Neutrophil (primary cell): ENCODE measurements around the gene FAM110A.

ENCODE experiments used
- H3K27ac ChIP-seq: fragments of 200-600 bp; sonication (generic); 2 replicates; pipeline ENCODE4 v1.5.1; 2016; ENCODE audit warnings: mild to moderate bottlenecking, moderate library complexity
- H3K27me3 ChIP-seq: fragments of 200-600 bp; sonication (generic); 2 replicates; pipeline ENCODE4 v1.6.0; 2016; ENCODE audit warnings: mild to moderate bottlenecking
- H3K36me3 ChIP-seq: fragments of 200-600 bp; sonication (generic); 2 replicates; pipeline ENCODE4 v1.5.1; 2017
- H3K4me1 ChIP-seq, 2 experiments: fragments of 200-600 bp in 1 of 2; sonication (generic) in 1 of 2; 1 replicate in 1 of 2; 2 replicates in 1 of 2; pipeline versions ENCODE4 v1.5.1 to v1.6.1; 2013 to 2016; ENCODE audit warnings: low read depth in 1 of 2, low read length in 1 of 2, mild to moderate bottlenecking in 1 of 2, moderate library complexity in 1 of 2; ENCODE audit not compliant: control insufficient read depth in 1 of 2, insufficient read depth in 1 of 2
- H3K4me3 ChIP-seq, 2 experiments: fragments of 200-600 bp in 1 of 2; sonication (generic) in 1 of 2; 1 replicate in 1 of 2; 2 replicates in 1 of 2; pipeline ENCODE4 v1.5.1; 2013 to 2016; ENCODE audit warnings: low read depth in 1 of 2, low read length in 1 of 2, mild to moderate bottlenecking in 1 of 2, moderate library complexity in 1 of 2
- H3K9me3 ChIP-seq: fragments of 200-600 bp; sonication (generic); 2 replicates; pipeline ENCODE4 v1.5.1; 2016
- CTCF ChIP-seq: fragments of 200-600 bp; sonication (generic); IDR thresholded peaks from 2 replicates; pipeline ENCODE4 v1.5.1; 2016; ENCODE audit warnings: antibody characterized with exemption

Gene FAM110A

GRCh38 chr20:865440-865839 is 31.9 kb downstream of the FAM110A start:
- Histone ChIP-seq H3K27ac (no peak overlapping the region), H3K4me3 (no peak overlapping the region), H3K36me3 (no peaks in the 10 kb centered on the region), H3K4me1 (no peaks in the 10 kb centered on the region), H3K27me3 (no peaks in the 10 kb centered on the region), H3K9me3 (no peaks in the 10 kb centered on the region)
- no peak for TF ChIP-seq CTCF

- H3K27me3 ChIP-seq: no peaks in the 10 kb centered on the region
These were observed 34.8 kb downstream of the FAM110A start for GRCh38 chr20:868279-868678.

GRCh38 chr20:869606-870005 is 36.1 kb downstream of the FAM110A start:
- H3K4me3 ChIP-seq: no peak overlapping the region
- TF ChIP-seq CTCF: no peak
- H3K4me1 ChIP-seq: no peaks in the 10 kb centered on the region
- H3K27me3 ChIP-seq: no peaks in the 10 kb centered on the region
- no peaks in the 10 kb centered on the region for H3K36me3 ChIP-seq
- no peaks in the 10 kb centered on the region for H3K9me3 ChIP-seq
- H3K27ac ChIP-seq: no peak overlapping the region

More at GRCh38 chr20:868279-868678, 34.8 kb downstream of the FAM110A start:
- no peak overlapping the region for H3K4me3 ChIP-seq
- no peak overlapping the region for H3K27ac ChIP-seq
- TF ChIP-seq CTCF: no peak
- no peaks in the 10 kb centered on the region for H3K36me3 ChIP-seq
- no peaks in the 10 kb centered on the region for H3K9me3 ChIP-seq
- H3K4me1 ChIP-seq: no peaks in the 10 kb centered on the region

- Histone ChIP-seq H3K4me3 (no peak overlapping the region), H3K27ac (no peak overlapping the region), H3K36me3 (no peaks in the 10 kb centered on the region), H3K27me3 (no peaks in the 10 kb centered on the region), H3K4me1 (no peaks in the 10 kb centered on the region), H3K9me3 (no peaks in the 10 kb centered on the region)
- no peak for TF ChIP-seq CTCF
These were observed 37.2 kb downstream of the FAM110A start for GRCh38 chr20:870758-871157.

GRCh38 chr20:871436-871835 is 37.9 kb downstream of the FAM110A start:
- H3K9me3 ChIP-seq: no peaks in the 10 kb centered on the region

More at GRCh38 chr20:871436-871835, 37.9 kb downstream of the FAM110A start:
- TF ChIP-seq CTCF: no peak
- no peak overlapping the region for H3K27ac ChIP-seq
- no peak overlapping the region for H3K4me3 ChIP-seq
- no peaks in the 10 kb centered on the region for H3K36me3 ChIP-seq
- H3K4me1 ChIP-seq: no peaks in the 10 kb centered on the region
- no peaks in the 10 kb centered on the region for H3K27me3 ChIP-seq
